Left ventricle myocardium inferior (tissue), 1 donor: ENCODE measurements around the gene PAFAH2. TPM values are rescaled to one million over a fixed set of nuclear protein-coding genes. Genes with fewer than 3 reads are reported as not detected.

Source experiments
- DNase-seq: peaks from one replicate; pipeline ENCODE4 v3.0.0-alpha.2; 2020
- H3K27ac ChIP-seq: fragments of 200-600 bp; replicated peaks from 2 replicates; pipeline ENCODE4 v1.8.0; 2021
- H3K27me3 ChIP-seq: fragments of 200-600 bp; 2 replicates; pipeline ENCODE4 v1.8.0; 2021; ENCODE audit warnings: low read depth
- H3K36me3 ChIP-seq: fragments of 200-600 bp; 2 replicates; pipeline ENCODE4 v1.8.0; 2021
- H3K4me1 ChIP-seq: fragments of 200-600 bp; 2 replicates; pipeline ENCODE4 v1.8.0; 2021
- H3K4me3 ChIP-seq: fragments of 200-600 bp; 2 replicates; pipeline ENCODE4 v1.8.0; 2021; ENCODE audit warnings: mild to moderate bottlenecking, moderate library complexity
- H3K9me3 ChIP-seq: fragments of 200-600 bp; replicated peaks from 2 replicates; pipeline ENCODE4 v1.8.0; 2021
- intact Hi-C: fragments of 100-400 bp; cut with micrococcal nuclease; formaldehyde crosslinking; loops from one replicate; pipeline ENCODE4 v1.11.0; 2022
- total RNA-seq: library from RNA; stranded (reverse); fragmentation: NEBNext Ultra II Directional; extraction: Animal tissue kit (Norgen Biotek cat#: 25700); gene quantifications from one replicate; pipeline ENCODE4 v1.2.1, GENCODE V29; 2021
- TF ChIP-seq, protein P1 (sequence below): fragments of 200-600 bp; IDR thresholded peaks from 2 replicates; pipeline ENCODE4 v1.8.0; 2021; ENCODE audit warnings: antibody characterized with exemption, mild to moderate bottlenecking, borderline replicate concordance
- donor health status: DM: no; HTN: yes; CAD: no; lungs with severe emphysema.

PAFAH2 gene
- total RNA-seq, 1 donor from 2014 or later = 10.6 TPM

DNA sequence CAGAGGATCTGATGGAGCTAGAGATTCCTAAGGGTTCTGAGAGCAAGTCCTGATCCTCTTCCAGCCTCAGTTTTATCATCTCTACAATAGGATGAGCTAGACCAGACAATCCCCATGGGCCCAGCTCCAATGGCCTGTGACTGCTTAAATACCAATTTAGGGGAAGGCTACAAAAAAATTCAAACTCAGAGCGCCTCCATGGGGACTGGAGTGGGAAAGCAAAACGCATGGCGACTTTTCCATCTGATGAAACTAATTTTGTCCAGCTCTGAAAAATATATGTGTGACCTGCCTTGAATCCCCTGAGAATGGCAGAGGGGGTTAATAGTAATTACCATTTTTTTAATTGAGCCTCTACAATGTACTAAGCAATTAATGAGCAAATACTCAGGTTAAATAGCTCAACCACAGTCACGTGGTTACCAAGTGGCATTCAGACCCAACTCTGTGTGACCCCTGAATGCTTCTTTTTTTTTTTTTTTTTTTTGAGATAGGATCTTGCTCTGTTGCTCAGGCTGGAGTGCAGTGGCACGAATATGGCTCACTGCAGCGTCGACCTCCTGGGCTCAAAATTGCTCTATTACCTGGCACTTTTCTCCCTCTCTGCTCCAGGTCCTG, 32.1 kb upstream of the PAFAH2 start:
- Histone ChIP-seq H3K36me3 (no peaks in the 10 kb centered on the region), H3K27me3 (no peaks in the 10 kb centered on the region), H3K27ac (no peak overlapping the region), H3K4me3 (no peak overlapping the region), H3K9me3 (no peaks in the 10 kb centered on the region), H3K4me1 (peaks cover 18% of the 10 kb centered on the region)
- DNase-seq = no peak
- TF ChIP-seq, protein P1, sequence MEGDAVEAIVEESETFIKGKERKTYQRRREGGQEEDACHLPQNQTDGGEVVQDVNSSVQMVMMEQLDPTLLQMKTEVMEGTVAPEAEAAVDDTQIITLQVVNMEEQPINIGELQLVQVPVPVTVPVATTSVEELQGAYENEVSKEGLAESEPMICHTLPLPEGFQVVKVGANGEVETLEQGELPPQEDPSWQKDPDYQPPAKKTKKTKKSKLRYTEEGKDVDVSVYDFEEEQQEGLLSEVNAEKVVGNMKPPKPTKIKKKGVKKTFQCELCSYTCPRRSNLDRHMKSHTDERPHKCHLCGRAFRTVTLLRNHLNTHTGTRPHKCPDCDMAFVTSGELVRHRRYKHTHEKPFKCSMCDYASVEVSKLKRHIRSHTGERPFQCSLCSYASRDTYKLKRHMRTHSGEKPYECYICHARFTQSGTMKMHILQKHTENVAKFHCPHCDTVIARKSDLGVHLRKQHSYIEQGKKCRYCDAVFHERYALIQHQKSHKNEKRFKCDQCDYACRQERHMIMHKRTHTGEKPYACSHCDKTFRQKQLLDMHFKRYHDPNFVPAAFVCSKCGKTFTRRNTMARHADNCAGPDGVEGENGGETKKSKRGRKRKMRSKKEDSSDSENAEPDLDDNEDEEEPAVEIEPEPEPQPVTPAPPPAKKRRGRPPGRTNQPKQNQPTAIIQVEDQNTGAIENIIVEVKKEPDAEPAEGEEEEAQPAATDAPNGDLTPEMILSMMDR = no peak
- intact Hi-C loops = no loop called here

- TF ChIP-seq, protein P1 = no peak
- H3K27ac ChIP-seq = no peak overlapping the region
- DNase-seq = no peak
- peaks cover 18% of the 10 kb centered on the region for H3K4me1 ChIP-seq
- intact Hi-C loops = no loop called here
- H3K4me3 ChIP-seq = no peak overlapping the region
- no peaks in the 10 kb centered on the region for H3K36me3 ChIP-seq
- H3K9me3 ChIP-seq = no peaks in the 10 kb centered on the region
- H3K27me3 ChIP-seq = no peaks in the 10 kb centered on the region
These were observed 31.4 kb upstream of the PAFAH2 start for GRCh38 chr1:26029054-26029863.

DNA sequence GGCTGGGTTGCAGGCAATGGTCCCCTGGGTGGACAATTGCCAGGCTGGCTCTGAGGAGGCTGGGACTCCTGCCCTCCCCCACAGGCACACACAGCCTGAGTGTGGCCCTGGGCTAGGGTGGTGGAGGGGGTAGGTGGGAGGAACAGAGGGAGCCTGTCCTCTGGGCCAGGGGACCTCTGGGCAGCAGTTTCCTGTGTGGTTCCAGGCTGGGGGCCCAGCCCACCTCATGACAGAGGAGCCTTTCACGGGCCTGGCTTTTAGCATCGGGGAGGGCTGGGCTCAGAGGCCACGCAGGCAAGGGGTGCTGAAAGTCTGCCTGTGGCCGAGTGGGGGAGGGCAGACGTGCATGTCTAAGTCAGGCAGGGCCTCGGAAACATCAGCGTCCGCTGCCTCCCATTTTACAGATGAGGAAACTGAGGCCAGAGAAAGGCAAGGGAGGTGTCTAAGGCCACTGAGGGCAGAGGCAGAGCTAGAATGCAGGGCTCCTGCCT, 30.7 kb upstream of the PAFAH2 start:
- H3K9me3 ChIP-seq = no peaks in the 10 kb centered on the region
- H3K27me3 ChIP-seq = no peaks in the 10 kb centered on the region
- intact Hi-C loops = no loop called here
- DNase-seq = no peak
- no peak overlapping the region for H3K27ac ChIP-seq
- peaks cover 24% of the 10 kb centered on the region for H3K4me1 ChIP-seq
- no peak overlapping the region for H3K4me3 ChIP-seq
- no peaks in the 10 kb centered on the region for H3K36me3 ChIP-seq
- TF ChIP-seq, protein P1 = no peak

DNA sequence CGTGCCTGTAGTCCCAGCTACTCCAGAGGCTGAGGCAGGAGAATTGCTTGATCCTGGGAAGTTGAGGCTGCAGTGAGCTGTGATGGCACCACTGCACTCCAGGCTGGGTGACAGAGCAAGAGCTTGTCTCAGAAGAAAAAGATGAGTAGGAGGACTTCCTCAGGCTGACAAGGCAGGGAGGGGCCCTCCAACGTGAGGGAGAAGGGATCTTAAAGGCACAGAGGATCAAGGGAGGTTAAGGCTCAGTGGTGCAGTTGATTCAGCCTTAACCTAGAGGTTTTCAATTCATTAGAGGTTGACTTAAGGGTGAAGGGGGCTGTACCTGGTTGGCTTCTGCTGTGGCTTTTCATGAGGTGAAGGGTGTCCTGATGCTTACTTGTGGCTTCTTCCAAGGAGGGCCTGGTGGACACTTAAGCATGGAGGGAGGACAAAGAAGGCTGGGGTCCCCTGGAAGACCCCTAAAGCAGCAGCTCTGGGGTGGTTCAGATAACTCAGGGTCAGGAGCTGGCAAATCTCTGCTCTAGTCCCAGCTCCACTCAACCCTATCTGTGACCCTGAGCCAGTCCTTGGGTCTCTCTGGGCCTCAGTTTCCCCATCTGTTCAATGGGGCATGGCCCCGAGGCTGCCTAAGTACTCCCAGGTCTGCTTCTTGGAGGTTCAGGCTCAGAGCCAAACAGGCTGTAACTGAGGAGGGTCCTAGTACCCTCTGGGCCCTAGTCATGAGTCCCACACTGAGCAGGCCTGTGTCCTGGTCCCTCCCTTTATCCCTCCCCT, 30.0 kb upstream of the PAFAH2 start:
- Histone ChIP-seq H3K27ac (no peak overlapping the region), H3K9me3 (no peaks in the 10 kb centered on the region), H3K4me3 (no peak overlapping the region), H3K36me3 (no peaks in the 10 kb centered on the region), H3K4me1 (peaks cover 31% of the 10 kb centered on the region), H3K27me3 (no peaks in the 10 kb centered on the region)
- intact Hi-C loops = no loop called here
- DNase-seq = no peak
- TF ChIP-seq, protein P1 = no peak

- no peaks in the 10 kb centered on the region for H3K27me3 ChIP-seq
- no peaks in the 10 kb centered on the region for H3K36me3 ChIP-seq
- H3K9me3 ChIP-seq = no peaks in the 10 kb centered on the region
- DNase-seq = no peak
- H3K27ac ChIP-seq = peak overlapping the region; percentile 94
- intact Hi-C loops = no loop called here
- H3K4me1 ChIP-seq = peaks cover 54% of the 10 kb centered on the region
- TF ChIP-seq, protein P1 = no peak
- H3K4me3 ChIP-seq = peak overlapping the region; percentile 60
These were observed 27.7 kb upstream of the PAFAH2 start for GRCh38 chr1:26025517-26025916.
